Measurements from ENCODE around the gene CCDC3.
"Not testable (repeated sequence)": the region's sequence is repeated elsewhere in the genome, so short reads cannot be mapped to it uniquely, and the experiment has no call there.

Gene CCDC3

DNA sequence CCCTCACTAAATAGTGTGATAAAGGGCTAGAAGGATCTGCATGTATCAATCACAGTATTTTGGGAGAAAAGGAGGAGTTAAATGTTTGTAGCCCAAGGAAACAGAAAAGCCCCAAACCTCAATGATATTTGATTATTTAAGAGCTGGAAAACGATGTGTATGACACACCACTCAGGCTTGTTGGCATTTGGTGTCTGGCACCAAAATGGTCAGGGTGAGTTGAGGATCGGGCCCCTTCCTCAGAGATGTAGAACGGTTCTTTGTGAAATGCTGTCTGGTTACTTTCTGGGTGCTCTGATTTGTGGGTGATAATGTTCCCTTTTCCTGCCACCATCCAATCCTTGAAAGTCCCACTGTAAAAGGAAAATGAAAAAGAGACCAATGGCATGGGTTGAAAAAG is 113.7 kb downstream of the CCDC3 start:
- no peak for DNase-seq (ENCODE audit: low spot score)

DNA sequence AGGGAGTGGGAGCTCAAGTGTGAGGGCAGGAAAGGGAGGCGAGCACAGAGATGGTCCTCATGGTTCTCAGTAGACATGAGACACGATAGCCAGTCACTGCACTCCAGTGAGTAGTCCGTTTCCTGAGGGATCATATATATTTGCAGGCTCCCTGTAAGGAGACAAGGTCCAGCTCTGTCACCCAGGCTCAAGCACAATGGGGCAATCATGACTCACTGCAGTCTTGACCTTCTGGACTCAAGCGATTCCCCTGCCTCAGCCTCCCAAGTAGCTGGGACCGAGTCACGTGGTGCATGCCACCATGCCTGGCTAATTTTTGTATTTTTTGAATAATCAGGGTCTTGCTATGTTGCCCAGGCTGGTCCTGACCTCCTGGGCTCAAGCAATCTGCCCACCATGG is 116.7 kb downstream of the CCDC3 start:
- no peak for DNase-seq (ENCODE audit: low spot score)

DNA sequence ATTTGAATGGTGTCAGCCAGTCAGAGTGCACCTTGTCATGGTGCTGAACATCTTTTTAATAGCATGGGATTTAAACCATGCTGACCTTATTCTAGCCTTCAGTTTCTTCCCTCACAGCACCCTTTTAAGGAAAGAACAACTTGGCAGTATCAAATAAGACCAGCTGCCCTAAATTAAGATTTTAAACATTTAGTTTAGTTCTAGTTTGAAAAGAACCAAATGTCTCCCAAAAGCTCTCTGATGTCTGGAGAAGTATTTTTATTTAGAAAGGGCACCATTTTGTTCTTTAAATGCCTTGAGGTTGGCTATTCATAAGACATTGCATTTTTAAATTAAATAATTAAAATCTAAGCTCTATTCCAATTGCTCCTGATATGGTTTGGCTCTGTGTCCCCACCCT is 121.1 kb downstream of the CCDC3 start:
- DNase-seq (ENCODE audit: low spot score), result no peak

DNA sequence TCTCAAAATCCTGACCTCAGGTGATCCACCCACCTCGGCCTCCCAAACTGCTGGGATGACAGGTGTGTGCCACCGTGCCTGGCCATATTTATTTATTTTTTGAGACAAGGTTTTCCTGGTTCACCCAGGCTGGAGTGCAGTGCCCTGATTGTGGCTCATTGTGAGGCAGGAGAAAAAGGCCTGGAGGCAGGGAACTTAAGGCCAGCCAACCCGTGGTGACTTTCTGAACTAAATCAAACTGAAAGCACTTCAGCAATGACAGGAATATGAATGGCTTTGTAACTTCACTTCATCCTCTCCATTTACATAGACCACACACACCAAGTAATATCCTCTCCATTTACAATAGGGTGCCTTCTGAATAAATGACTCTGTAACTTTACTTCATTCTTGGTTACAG is 124.4 kb downstream of the CCDC3 start:
- DNase-seq (ENCODE audit: low spot score), result no peak

DNA sequence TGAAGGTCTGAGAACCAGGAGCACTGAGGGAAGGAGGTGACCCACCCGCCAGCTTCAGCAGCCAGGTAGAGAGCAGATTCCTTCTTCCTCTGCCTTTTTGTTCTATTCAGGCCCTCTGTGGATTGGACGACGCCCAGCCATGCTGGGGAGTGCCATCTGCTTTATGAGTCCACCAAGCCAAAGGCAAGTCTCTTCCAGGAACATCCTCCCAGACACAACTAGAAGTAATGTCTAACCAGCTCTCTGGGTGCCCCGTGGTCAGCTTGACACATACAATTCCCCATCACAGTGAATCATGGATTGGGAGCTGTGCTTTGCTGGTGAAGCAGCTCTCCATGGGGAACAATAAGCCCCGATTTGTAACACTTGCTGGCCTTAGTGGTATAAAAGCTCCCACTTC is 125.2 kb downstream of the CCDC3 start:
- DNase-seq (ENCODE audit: low spot score), result no peak

DNA sequence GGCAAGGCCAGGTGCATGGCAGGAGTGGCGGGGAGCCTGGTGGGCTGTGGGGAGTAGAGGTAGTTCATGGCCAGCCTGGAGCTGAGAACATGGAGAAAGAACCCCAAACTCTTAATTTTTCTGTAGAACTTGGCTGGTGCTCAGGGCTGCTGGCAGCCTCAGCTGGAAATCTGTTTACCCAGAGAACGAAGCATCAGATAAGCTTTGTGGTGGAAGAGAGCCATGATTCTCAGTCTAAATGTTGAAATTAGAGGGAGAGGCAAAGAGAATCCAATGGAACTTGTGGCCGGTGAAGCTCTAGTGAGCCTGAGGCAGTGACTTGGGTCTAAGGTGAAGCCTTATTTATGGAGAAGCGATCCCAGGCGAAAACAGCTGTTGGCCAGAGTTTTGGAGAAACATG is 126.4 kb downstream of the CCDC3 start:
- no peak for DNase-seq (ENCODE audit: low spot score)

DNA sequence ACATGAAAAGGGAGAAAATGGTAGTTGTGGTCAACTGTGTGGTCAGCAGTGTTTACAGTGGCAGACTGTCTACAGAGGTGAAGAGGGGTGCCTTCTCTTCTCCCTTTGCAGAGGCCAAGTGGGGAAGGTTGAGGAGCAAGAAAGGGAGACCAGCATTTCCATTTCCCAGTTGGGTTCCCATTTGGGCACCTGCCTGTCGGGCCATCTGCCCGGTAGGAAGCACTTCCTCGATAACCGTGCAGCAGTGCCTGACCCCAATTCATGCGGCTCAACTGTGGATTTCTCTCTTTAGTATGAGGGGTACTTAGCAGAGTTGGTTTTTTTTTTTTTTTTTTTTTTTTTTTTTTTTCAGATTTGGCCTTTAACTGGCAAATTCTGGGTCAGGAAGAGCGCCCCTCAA is 127.0 kb downstream of the CCDC3 start:
- DNase-seq (ENCODE audit: low spot score), result no peak

DNA sequence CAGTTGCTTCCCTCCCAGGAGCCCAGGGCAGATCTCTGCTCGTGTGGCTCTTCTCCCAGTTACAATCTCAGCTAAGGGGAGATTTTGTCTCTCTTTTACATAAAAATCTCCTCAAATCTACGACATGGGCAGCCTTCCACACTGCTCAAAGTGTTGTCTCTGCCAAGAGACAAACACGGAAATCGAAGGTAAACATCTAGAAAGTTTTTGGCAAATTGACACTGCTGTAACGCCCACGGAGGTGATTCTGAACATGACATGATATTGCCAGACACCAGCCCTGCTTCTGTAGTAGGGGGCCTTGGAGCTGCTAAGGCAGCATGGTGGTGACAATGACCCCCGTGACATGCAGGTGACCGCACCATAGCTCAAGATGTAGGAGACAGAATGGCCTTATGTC is 128.3 kb downstream of the CCDC3 start:
- no peak for DNase-seq (ENCODE audit: low spot score)

DNA sequence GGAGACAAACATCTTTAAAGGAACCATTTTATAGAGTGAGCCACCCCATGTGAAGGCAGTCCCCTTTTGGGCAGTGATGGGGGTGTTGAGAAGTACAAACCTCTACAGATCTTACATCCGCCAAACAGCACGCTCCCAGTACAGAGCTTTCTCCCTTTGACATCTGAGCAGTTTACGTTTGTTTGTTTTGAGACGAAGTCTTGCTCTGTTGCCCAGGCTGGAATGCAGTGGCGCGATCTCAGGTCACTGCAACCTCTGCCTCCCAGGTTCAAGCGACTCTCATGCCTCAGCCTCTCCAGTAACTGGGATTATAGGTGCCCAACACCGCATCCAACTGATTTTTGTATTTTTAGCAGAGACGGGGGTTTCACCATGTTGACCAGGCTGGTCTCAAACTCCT is 128.9 kb downstream of the CCDC3 start:
- DNase-seq (ENCODE audit: low spot score), result no peak

DNA sequence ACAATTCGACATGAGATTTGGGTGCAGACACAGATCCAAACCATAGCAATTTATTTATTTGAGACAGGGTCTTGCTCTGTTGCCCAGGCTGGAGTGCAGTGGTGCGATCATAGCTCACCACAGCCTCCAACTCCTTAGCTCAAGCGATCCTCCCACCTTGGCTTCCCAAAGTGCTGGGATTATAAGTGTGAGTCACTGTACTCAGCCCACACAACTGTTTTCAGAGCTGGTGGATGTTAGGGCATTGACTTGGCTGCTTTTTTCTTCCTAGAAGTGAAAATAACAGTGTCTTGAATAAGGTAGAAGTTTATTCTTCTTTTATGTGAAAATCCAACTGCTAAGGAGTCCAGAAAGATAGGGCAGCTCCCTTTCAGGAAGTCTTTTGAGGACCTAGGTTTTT is 132.1 kb downstream of the CCDC3 start:
- no peak for DNase-seq (ENCODE audit: low spot score)

DNA sequence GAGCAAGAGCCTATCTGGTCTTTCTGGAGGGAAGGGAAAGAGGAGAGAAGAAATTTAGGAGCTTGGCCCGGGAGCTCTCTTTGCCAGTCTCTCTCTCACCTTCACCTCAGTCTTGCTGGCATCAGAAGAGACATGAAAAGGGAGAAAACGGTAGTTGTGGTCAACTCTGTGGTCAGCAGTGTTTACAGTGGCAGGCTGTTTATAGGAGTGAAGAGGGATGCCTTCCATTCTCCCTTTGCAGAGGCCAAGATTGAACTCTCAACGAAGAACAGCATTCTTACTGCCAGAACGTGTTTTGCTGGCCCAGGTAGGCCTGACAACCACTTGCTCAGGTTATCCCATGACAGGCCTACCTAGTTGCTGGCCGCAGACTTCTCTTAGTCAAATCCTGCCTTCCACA is 133.3 kb downstream of the CCDC3 start:
- DNase-seq (ENCODE audit: low spot score), result no peak

DNA sequence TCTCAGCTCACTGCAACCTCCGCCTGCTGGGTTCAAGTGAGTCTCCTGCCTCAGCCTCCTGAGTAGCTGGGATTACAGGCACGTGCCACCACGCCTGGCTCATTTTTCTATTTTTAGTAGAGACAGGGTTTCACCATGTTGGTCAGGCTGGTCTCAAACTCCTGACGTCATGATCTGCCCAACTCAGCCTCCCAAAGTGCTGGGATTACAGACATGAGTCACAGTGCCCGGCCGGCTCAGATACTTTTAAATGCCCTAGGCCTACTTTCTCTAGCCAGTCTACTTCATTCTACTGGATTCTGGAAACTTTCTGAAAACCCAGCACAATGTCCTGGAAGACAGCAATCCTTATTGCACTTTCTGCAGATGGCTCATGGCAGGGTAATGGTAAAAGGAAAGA is 136.0 kb downstream of the CCDC3 start:
- not testable (repeated sequence) for DNase-seq (ENCODE audit: low spot score)

DNA sequence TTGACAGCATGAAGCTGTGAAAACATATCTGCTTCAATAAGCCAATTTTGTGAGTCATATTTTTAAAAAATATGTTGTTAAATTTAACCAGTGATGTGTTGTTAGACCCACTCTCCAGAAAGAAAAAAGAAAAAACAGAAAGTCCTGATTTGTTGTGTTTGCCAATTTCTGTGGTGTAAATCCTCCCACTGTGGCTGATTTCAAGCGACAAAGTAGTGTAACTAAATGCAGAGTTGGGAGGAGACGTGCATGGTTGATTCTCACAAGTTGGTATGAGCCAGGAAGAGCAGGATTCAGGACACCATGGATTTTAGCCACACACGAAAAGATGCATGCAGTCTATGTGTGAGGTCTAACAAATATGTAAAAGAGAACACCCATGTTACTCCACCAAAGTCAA is 139.1 kb downstream of the CCDC3 start:
- DNase-seq (ENCODE audit: low spot score), result no peak

DNA sequence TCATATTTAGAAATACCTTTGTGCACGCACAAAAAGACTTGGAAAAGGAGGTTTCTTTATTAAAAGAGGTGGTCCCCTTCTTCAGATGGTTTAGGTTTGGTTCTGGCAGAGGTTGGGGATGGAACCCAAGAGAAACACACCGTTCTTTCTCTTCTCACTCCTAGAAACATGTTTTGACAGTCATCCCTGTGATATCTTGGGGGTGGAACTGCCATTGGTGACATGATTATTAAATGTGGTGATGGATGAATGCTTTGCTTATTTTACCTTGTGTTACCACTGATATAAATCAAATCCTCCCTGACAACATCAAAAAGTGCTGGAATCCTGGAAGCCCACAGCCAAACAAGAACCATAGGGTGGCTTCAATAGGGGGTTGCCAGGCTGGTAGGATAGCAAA is 146.5 kb downstream of the CCDC3 start:
- DNase-seq (ENCODE audit: low spot score), result no peak

DNA sequence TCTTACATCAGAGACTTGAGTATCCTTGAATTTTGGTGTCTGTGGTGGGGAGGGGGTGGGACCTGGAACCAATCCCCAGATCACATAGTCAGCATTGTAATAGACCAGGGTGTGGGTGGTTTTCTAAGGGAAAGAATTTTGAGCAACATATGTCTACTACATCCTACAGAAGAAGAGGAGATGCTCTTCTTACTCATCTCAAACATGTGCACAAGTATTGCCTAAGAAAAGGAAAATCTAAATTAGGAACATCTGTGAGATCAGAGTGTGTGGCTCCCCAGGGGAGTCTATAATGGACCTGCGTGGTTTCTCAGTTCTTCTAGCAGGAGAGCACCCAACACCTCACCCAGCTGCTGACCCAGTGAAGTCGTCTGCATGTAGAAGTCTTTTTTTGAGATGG is 148.8 kb downstream of the CCDC3 start:
- no peak for DNase-seq (ENCODE audit: low spot score)

DNA sequence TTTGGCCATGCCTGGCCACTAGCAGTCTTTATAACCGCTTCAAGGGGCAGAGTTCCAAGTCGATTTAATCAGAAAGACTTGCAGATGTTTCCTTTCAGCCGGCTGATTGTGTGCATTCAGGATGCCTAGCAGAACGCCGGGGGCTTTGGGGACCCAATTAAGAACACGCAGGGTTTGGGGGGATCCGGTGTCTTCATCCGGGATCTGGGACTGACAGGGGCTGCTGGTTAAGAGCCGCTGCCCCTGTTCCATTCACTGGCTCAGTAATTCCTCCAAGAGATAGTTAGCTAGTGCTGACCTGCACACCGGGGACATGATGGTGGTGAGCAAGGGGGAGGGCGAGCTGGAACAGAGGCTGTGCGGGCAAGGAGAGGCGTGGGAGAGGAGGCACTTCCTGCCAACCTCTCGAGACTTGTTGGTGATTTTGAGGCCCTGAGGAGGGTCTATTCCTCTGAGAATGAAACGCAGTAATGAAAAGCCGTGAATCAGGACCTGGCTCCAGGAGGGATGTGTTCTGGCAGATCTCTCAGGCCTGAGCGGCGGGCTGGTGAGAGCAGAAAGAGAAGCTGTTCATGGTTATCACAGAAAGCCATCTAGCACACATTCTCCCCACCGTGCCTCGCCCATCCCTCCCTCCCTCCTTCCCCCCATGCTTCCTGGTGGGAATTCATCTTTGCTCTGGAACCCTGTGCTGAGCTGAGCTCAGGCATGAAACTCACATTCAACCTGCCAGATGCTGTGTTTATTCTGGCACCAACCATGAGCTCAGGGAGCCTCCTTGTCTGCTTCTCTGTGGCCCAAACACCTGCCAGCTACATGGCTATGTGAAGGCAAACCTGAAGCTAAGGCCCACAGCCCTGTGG is 152.0 kb downstream of the CCDC3 start:
- DNase-seq (ENCODE audit: low spot score), result no peak

DNA sequence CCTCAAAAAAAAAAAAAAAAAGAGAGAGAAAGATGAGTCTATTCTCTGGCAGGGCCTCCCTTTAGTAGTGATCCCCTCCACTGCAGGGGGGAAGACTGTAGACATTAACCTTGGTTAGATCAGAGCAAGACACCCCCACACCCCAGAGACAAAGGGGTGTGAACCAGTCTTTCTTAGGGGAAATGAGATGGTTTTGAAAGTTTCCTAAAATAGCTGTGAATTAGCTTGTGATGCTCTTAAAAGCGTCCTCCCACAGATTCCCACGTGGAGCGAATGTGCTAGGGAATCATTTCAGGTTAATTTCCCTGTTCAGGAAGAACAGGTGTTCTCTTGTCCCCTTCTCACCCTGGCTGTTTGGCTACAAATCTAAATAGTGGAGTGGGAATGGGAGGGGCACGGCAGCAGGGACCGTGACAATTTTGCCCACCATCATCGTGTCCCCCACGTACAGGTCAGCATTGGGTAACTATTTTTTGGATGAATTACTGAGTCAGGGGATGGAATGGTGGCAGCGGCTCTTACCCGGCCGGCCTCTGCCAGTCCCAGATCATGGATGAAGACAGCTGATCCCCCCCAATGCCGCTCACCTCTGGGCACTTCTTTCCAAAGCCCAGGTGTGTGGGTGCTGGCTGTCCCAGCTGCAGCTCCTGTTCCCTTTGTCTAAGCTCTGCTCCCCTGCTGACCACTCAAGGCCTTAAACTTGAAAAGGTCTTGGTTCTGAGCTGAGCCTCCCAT is 152.9 kb downstream of the CCDC3 start:
- no peak for DNase-seq (ENCODE audit: low spot score)

DNA sequence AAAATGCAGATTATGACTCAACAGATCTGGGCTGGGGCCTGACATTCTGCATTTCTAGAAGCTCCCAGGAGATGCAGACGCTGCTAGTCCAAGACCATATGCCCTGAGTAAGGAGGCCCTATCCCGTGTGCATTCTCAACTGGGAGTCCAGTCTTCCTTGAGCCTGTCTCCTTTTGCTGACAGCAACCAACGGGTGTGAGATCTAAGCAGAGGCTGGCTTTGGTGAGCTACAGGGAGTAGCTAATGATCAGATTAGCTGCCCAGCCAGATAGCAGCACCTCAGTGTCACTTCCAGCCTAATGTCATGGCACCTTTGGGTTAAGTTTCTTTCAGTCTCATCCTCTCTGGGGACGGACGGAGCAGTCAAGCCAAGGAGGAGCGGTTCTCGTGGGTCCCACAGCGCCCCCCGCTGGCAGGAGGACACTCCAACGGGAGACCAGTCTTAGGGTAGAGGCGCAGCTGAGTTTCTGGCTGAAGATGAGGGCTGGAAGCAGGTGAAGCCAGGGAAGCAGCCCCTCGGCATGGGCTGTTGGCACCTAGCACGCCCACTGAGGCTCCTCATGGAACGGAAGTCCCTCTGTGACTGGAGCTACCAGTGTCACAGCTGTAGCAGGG is 154.0 kb downstream of the CCDC3 start:
- no peak for DNase-seq (ENCODE audit: low spot score)

DNA sequence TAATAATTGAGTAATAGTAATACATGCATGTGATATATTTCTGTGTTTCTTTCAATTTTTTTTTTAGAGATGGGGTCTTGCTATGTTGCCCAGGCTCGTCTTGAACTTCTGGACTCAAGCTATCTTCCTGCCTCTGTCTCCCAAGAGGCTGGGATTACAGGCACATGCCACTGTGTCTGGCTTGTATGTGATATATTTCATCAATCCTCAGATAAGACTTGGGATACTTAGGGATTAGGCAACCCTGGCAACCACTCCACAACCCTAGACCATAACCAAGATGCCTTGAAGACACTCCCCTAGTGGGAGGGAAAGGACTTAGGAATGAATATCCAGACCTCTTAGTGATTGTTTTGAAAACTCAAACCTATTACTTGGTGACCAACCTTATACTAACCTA is 154.8 kb downstream of the CCDC3 start:
- DNase-seq (ENCODE audit: low spot score), result no peak

All from CD4-positive, alpha-beta T cell treated with Interleukin-2 at 100 ng/mL for 4 hours (primary cell).